DOHH2 (cell line): ENCODE measurements around the gene SLC8A1.

Experiments
- H3F3A ChIP-seq: fragments of 200-600 bp; sonication (generic), shearing (Covaris generic); 2 replicates; pipeline ENCODE4 v1.6.0; 2016; ENCODE audit warnings: antibody characterized with exemption, mild to moderate bottlenecking; ENCODE audit not compliant: control insufficient read depth, insufficient read depth
- H3K27ac ChIP-seq: fragments of 200-600 bp; sonication (generic); 2 replicates; pipeline ENCODE4 v1.5.1; 2014; ENCODE audit warnings: low read depth, mild to moderate bottlenecking, low read length, moderate library complexity
- H3K27me3 ChIP-seq: fragments of 200-600 bp; sonication (generic); 2 replicates; pipeline ENCODE4 v1.6.1; 2014; ENCODE audit warnings: mild to moderate bottlenecking, low read length, mixed read lengths; ENCODE audit not compliant: control insufficient read depth
- H3K36me3 ChIP-seq: fragments of 200-600 bp; sonication (generic); 2 replicates; pipeline ENCODE4 v1.6.1; 2014; ENCODE audit warnings: mild to moderate bottlenecking, low read length, moderate library complexity, mixed read lengths; ENCODE audit not compliant: control insufficient read depth
- H3K4me1 ChIP-seq: fragments of 200-600 bp; sonication (generic); 2 replicates; pipeline ENCODE4 v1.6.1; 2014; ENCODE audit warnings: mild to moderate bottlenecking, low read length, mixed read lengths; ENCODE audit not compliant: control insufficient read depth
- H3K4me2 ChIP-seq: fragments of 200-600 bp; sonication (generic); 2 replicates; pipeline ENCODE4 v1.6.0; 2014; ENCODE audit warnings: mild to moderate bottlenecking, low read length, moderate library complexity
- H3K4me3 ChIP-seq: fragments of 200-600 bp; sonication (generic); 2 replicates; pipeline ENCODE4 v1.5.1; 2014; ENCODE audit warnings: mild to moderate bottlenecking, low read length, mixed read lengths
- H3K79me2 ChIP-seq: fragments of 200-600 bp; sonication (generic); 2 replicates; pipeline ENCODE4 v1.6.1; 2014; ENCODE audit warnings: mild to moderate bottlenecking, low read length, mixed read lengths; ENCODE audit not compliant: control insufficient read depth
- H3K9me2 ChIP-seq: fragments of 200-600 bp; sonication (generic); replicated peaks from 2 replicates; pipeline ENCODE4 v1.6.1; 2014; ENCODE audit warnings: mild to moderate bottlenecking, low read length, mixed read lengths; ENCODE audit not compliant: control insufficient read depth
- H3K9me3 ChIP-seq: fragments of 200-600 bp; sonication (generic); 2 replicates; pipeline ENCODE4 v1.6.1; 2014; ENCODE audit warnings: antibody characterized with exemption, low read length, mixed read lengths; ENCODE audit not compliant: control insufficient read depth, insufficient read depth
- H4K20me1 ChIP-seq: fragments of 200-600 bp; sonication (generic); 2 replicates; pipeline ENCODE4 v1.6.0; 2014; ENCODE audit warnings: low read depth, mild to moderate bottlenecking, antibody characterized with exemption, low read length, moderate library complexity; ENCODE audit not compliant: control insufficient read depth, insufficient read depth
- EZH2phosphoT487 ChIP-seq: fragments of 200-600 bp; sonication (generic); IDR thresholded peaks from 2 replicates; pipeline ENCODE4 v1.6.1; 2017; ENCODE audit warnings: borderline replicate concordance, mild to moderate bottlenecking, antibody characterized with exemption, low read length, moderate library complexity, mixed read lengths
- TF ChIP-seq, protein P1 (sequence below): fragments of 200-600 bp; sonication (generic); IDR thresholded peaks from one replicate; pipeline ENCODE4 v1.5.1; 2014; ENCODE audit warnings: antibody characterized with exemption, mild to moderate bottlenecking, low read depth, low read length; ENCODE audit not compliant: poor library complexity, severe bottlenecking

SLC8A1 gene

DNA sequence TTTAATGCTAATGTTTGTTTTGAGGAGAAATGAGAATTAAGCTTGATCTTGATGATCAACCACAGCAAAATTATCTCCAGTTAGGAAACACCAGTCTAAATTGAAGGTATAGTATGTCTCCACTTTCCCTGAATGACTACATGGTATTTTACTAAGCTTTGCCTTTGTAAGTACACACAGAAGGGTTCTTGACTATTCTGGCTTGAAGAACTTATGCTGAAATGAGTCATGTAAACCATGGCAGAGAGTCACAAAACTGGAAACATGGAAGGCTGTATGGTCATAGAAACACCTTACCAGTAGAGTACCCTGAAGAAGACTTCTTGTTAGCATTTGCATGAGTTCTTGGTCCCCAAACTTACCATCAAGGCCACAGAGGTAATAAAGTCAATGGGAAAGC lies 250.5 kb downstream of the SLC8A1 start:
- no peaks in the 10 kb centered on the region for H3K9me2 ChIP-seq
- no peaks in the 10 kb centered on the region for H3K9me3 ChIP-seq
- no peaks in the 10 kb centered on the region for H3K36me3 ChIP-seq
- H3F3A ChIP-seq: no peaks in the 10 kb centered on the region
- H3K27ac ChIP-seq: no peak overlapping the region
- H4K20me1 ChIP-seq: no peaks in the 10 kb centered on the region
- H3K4me1 ChIP-seq: no peaks in the 10 kb centered on the region
- TF ChIP-seq EZH2phosphoT487: no peak
- TF ChIP-seq, protein P1, sequence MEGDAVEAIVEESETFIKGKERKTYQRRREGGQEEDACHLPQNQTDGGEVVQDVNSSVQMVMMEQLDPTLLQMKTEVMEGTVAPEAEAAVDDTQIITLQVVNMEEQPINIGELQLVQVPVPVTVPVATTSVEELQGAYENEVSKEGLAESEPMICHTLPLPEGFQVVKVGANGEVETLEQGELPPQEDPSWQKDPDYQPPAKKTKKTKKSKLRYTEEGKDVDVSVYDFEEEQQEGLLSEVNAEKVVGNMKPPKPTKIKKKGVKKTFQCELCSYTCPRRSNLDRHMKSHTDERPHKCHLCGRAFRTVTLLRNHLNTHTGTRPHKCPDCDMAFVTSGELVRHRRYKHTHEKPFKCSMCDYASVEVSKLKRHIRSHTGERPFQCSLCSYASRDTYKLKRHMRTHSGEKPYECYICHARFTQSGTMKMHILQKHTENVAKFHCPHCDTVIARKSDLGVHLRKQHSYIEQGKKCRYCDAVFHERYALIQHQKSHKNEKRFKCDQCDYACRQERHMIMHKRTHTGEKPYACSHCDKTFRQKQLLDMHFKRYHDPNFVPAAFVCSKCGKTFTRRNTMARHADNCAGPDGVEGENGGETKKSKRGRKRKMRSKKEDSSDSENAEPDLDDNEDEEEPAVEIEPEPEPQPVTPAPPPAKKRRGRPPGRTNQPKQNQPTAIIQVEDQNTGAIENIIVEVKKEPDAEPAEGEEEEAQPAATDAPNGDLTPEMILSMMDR: no peak
- no peak overlapping the region for H3K4me2 ChIP-seq
- H3K79me2 ChIP-seq: no peaks in the 10 kb centered on the region
- H3K27me3 ChIP-seq: no peaks in the 10 kb centered on the region
- H3K4me3 ChIP-seq: no peak overlapping the region

DNA sequence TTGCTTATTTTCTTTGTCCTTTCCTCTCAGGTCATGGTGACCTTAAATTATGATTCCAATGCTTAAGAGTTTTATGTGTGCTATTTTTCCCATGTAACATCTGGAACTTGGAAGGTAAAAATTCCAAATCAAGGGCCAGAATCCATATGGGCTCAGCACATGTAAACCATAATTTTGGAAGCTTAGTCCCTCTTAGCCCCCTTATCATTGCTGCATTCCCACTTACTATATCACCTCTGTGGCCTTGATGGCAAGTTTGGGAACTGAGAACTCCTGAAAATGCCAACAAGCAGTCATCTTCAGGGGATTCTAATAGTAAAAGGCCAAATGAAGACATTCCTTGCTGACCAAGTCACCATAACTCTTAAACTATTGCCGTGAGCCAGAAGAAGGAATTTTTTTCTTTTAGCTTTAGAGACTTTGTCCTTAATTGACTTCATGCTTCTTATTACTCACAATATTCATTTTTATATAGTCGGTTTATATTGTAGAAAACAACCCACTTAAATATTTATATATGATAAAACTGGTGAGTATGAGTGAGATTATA lies 251.4 kb downstream of the SLC8A1 start:
- TF ChIP-seq EZH2phosphoT487: no peak
- TF ChIP-seq, protein P1: no peak
- H4K20me1 ChIP-seq: no peaks in the 10 kb centered on the region
- no peaks in the 10 kb centered on the region for H3K9me2 ChIP-seq
- no peaks in the 10 kb centered on the region for H3K27me3 ChIP-seq
- no peaks in the 10 kb centered on the region for H3K9me3 ChIP-seq
- H3K36me3 ChIP-seq: no peaks in the 10 kb centered on the region
- H3K4me2 ChIP-seq: no peak overlapping the region
- H3K27ac ChIP-seq: no peak overlapping the region
- no peaks in the 10 kb centered on the region for H3K4me1 ChIP-seq
- H3K79me2 ChIP-seq: no peaks in the 10 kb centered on the region
- H3K4me3 ChIP-seq: no peak overlapping the region
- H3F3A ChIP-seq: no peaks in the 10 kb centered on the region

- no peak overlapping the region for H3K27ac ChIP-seq
- no peak for TF ChIP-seq EZH2phosphoT487
- TF ChIP-seq, protein P1: no peak
- no peaks in the 10 kb centered on the region for H3K9me3 ChIP-seq
- no peaks in the 10 kb centered on the region for H3K9me2 ChIP-seq
- no peaks in the 10 kb centered on the region for H3K36me3 ChIP-seq
- H3F3A ChIP-seq: no peaks in the 10 kb centered on the region
- H3K79me2 ChIP-seq: no peaks in the 10 kb centered on the region
- no peaks in the 10 kb centered on the region for H3K4me1 ChIP-seq
- no peaks in the 10 kb centered on the region for H3K27me3 ChIP-seq
- no peak overlapping the region for H3K4me2 ChIP-seq
- no peaks in the 10 kb centered on the region for H4K20me1 ChIP-seq
- no peak overlapping the region for H3K4me3 ChIP-seq
These were observed 252.1 kb downstream of the SLC8A1 start for GRCh38 chr2:40199771-40200170.
